DMS153 treated with DMSO at 0.1 percent for 48 hours (cell line): ENCODE data around the gene KLK5.

Experiments used
- DNase-seq: peaks from one replicate; lab custom pipeline; 2025; ENCODE audit not compliant: unreplicated experiment; lab: John Stamatoyannopoulos, UW

The KLK5 gene

DNA sequence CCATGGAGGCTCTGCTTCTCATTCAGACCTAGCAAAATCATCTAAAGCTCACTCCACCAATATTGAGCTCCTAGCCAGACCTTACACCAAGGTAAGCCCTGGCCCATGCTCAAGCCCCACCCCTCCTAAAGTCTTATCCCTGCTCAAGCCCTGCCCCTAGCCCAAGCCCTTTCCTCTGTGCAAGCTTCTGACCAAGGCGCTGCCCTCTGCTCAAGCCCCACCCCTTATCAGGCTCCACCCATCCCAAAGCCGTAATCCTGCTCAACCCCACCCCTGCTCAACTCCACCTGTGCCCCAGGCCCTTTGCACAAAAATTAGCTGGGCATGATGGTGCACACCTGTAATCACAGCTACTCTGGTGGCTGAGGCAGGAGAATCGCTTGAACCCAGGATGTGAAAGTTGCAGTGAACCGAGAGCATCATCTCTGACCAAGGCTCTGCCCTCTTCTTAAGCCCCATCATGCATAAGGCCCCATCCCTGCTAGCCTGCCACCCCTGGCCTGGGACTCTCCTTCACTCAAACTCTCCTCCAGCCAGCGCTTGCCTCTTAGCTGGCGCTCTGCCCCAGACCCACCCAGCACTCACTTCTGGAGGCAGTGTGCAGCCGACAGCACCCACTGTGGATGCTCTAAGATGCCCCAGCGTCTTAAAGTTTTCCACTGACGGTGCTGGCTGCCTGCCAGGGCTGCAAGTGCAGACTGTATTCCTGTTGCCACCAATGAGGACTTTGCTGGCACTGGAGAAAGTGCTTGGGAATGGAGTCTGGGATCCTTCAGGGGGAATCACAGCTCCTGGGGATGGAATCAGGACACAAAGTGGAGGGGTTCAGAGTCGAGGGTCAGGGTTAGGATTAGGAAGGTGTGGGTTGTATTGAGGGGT lies 58.1 kb downstream of the KLK5 start:
- DNase-seq: no peak
